ENCODE results near the gene HS6ST1.
A peak's percentile ranks its signal among the peaks of the same experiment; 100 is the strongest.

Gene HS6ST1, protein sequence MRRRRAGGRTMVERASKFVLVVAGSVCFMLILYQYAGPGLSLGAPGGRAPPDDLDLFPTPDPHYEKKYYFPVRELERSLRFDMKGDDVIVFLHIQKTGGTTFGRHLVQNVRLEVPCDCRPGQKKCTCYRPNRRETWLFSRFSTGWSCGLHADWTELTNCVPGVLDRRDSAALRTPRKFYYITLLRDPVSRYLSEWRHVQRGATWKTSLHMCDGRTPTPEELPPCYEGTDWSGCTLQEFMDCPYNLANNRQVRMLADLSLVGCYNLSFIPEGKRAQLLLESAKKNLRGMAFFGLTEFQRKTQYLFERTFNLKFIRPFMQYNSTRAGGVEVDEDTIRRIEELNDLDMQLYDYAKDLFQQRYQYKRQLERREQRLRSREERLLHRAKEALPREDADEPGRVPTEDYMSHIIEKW

GRCh38 chr2:128318776-128319464 lies at the start of gene HS6ST1:
Gene HS6ST1 (minus strand): TSS chr2:128318868. CDS start chr2:128318563, 305 bp downstream.
- peak; percentile 94 for DNase-seq (ENCODE audit: low spot score)
- peak; percentile 93 for FAIRE-seq

- DNase-seq (ENCODE audit: low spot score) (no peak), FAIRE-seq (no peak)
These were observed 49.1 kb upstream of the HS6ST1 start for GRCh38 chr2:128367601-128368359.

- FAIRE-seq, result no peak
- DNase-seq (ENCODE audit: low spot score), result no peak
These were observed 48.2 kb upstream of the HS6ST1 start for GRCh38 chr2:128366713-128367511.

- DNase-seq (ENCODE audit: low spot score) (no peak), FAIRE-seq (no peak)
These were observed 46.7 kb upstream of the HS6ST1 start for GRCh38 chr2:128365217-128365905.

GRCh38 chr2:128364441-128364911 lies 45.8 kb upstream of the HS6ST1 start:
- no peak for DNase-seq (ENCODE audit: low spot score)
- FAIRE-seq, result no peak

- FAIRE-seq (peak; percentile 73), DNase-seq (ENCODE audit: low spot score) (no peak)
These were observed 45.3 kb upstream of the HS6ST1 start for GRCh38 chr2:128363934-128364361.

DNA sequence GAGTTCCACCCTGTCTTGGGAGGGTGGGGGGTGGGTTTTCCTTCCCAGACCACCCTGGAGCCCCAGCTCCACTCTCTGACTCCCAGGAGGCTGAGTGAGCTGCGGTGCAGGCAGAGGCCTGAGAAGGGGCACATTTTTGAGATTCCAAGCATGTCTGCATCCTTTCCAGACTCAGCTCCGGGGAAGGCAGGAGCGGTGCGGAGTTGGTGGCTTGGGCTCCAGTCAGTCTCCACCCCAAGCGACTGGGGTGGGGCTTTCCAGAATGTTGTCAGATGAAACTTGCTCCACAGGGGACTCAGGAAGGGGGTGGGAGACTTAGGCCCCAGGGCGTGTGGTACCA lies 44.2 kb upstream of the HS6ST1 start:
- DNase-seq (ENCODE audit: low spot score) (peak; percentile 90), FAIRE-seq (peak; percentile 42)

DNA sequence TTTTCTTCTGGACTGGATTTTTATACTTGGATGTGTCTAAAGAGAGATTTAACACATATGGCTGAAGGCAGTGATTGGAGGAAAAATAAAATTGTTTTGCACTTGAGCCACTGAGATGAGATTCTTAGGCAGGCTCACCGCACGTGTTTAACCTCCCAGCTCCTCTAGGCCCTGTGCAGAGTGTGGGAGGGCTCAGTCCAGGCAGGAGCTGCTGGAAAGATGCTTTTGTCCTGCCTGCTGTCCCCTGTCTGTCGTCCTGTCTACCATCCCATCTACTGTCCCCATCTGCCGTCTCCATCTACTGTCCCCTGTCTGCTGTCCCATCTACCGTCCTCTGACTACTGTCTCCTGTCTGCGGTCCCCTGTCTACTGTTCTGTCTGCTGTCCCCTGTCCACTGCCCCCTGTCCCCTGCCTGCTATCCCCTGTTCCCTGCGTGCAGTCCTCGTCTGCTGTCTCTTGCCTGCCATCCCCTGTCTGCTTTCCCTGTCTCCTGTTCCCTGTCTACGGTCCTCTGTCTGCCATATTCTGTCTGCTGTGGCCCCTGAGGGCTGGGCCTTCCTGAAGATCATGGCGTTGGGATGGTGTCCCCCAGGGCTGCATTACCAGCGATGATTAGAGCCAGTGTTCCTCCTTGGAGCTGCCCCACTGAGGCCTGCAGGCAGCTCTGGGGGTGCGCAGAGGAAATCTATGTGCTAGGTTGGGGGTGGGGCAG lies 43.7 kb upstream of the HS6ST1 start:
- FAIRE-seq, result peak; percentile 97
- no peak for DNase-seq (ENCODE audit: low spot score)

- FAIRE-seq (no peak), DNase-seq (ENCODE audit: low spot score) (no peak)
These were observed 42.9 kb upstream of the HS6ST1 start for GRCh38 chr2:128361376-128362131.

- DNase-seq (ENCODE audit: low spot score), result no peak
- no peak for FAIRE-seq
These were observed 42.0 kb upstream of the HS6ST1 start for GRCh38 chr2:128360711-128361110.

- DNase-seq (ENCODE audit: low spot score) (no peak), FAIRE-seq (no peak)
These were observed 41.2 kb upstream of the HS6ST1 start for GRCh38 chr2:128359841-128360240.

DNA sequence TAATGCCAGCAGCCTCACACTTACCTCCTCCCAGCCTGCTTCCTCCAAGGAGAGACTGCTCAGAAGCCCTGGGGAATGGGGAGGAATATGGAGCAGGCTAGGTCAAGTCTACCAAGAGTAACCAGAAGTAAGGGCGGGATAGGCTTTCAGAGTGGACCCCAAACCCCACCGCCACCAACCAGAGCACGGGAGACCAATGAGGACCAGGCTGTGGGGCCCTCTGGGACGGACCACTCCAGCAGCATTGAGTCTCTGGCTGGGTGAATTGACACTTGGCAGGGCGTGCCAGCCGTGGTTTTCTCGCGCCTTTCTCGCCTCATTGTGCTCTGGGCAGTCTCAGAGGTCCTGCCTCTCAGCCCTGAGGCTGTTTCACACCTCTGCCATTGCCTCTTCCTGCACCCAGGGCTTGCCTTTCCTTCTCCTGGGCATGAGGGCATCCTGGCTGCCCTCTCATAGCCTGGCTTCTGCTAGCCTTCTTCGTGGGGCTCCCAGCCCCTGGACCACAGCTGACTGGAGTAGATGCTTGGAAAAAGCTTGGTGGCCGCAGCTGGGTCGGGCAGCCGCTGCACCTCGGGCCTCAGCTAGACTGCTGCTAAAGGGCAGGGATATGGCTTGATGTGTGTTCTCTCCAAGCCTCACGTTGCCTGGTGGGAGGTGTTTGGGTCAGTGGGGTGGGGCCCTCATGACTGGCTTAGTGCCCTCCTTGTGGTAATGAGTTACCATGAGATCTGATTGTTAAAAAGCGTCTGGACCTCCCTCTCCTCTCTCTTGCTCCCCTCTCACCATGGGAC lies 40.5 kb upstream of the HS6ST1 start:
- FAIRE-seq, result no peak
- no peak for DNase-seq (ENCODE audit: low spot score)

GRCh38 chr2:128357506-128358370 lies 39.1 kb upstream of the HS6ST1 start:
- DNase-seq (ENCODE audit: low spot score), result no peak
- FAIRE-seq, result peak; percentile 32

GRCh38 chr2:128356127-128356526 lies 37.5 kb upstream of the HS6ST1 start:
- DNase-seq (ENCODE audit: low spot score), result no peak
- no peak for FAIRE-seq

DNA sequence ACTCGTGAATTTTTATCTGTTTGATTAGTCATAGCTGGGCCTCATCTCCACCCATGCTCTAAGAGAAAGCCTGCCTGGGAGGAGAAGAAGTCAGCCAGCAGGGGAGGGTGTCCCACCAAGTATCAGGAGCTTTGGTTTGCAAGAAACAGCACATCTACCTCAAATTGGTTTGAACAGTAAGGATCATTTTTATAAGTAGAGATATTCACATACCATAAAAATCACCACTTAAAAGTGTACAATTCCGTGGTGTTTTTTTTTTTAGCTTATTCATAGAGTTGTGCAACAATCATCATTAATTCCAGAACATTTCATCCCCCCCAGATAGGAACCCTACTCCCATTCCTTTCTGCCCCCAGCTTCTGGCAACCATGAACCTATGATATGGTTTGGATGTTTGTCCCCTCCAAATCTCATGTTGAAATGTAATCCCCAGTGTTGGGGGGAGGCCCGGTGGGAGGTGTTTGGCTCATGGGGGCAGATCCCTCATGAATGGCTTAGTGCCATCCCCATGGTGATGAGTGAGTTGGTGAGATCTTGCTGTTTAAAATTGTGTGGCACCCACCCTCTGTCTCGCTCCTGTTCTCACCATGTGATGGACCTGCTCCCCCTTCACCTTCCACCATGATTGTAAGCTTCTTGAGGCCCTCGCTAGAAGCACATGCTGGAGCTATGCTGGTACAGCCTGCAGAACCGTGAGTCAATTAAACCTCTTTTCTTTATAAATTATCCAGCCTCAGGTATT lies 36.2 kb upstream of the HS6ST1 start:
- DNase-seq (ENCODE audit: low spot score) (no peak), FAIRE-seq (no peak)

GRCh38 chr2:128354161-128354560 lies 35.5 kb upstream of the HS6ST1 start:
- no peak for FAIRE-seq
- no peak for DNase-seq (ENCODE audit: low spot score)

DNA sequence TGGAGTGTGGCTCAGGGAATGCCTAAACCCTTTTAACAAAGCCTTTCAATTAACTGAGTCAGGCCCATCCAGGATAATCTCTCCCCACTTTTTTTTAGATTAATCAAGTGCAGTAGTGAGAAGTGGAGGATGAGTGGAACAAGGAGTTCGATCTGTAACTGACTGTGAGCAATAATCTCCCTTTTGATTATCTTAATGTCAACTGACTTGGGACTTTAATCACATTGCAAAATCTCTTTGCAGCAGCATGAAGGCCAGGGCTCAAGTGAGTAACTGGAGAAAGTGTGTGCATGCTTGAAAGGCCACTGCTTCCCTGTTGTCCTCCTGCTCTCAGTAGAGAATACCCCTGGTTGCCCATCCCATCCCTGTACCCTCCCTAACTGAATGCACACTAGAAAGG lies 32.1 kb upstream of the HS6ST1 start:
- FAIRE-seq, result peak; percentile 13
- no peak for DNase-seq (ENCODE audit: low spot score)
